Duodenal mucosa (tissue), 2 donors: Measurements from ENCODE around the gene TIFAB.

ENCODE experiments used
- H3K27ac ChIP-seq: one replicate; pipeline ENCODE4 v1.7.0; 2013; ENCODE audit warnings: low read depth, low read length
- H3K27me3 ChIP-seq, 2 donors: one replicate each; pipeline ENCODE4 v1.7.0; 2013; ENCODE audit warnings: low read length in 2 of 2, control low read depth in 1 of 2; ENCODE audit not compliant: insufficient read depth in 2 of 2, control insufficient read depth in 1 of 2
- H3K36me3 ChIP-seq, 2 donors: one replicate each; pipeline ENCODE4 v1.7.0; 2013; ENCODE audit warnings: low read length in 2 of 2, control low read depth in 1 of 2; ENCODE audit not compliant: insufficient read depth in 2 of 2, control insufficient read depth in 1 of 2
- H3K4me1 ChIP-seq, 2 donors: one replicate each; pipeline ENCODE4 v1.7.0; 2013; ENCODE audit warnings: low read length in 2 of 2, control low read depth in 1 of 2; ENCODE audit not compliant: insufficient read depth in 2 of 2, control insufficient read depth in 1 of 2
- H3K4me3 ChIP-seq, 2 donors: one replicate each; pipeline ENCODE4 v1.7.0; 2013; ENCODE audit warnings: low read length in 2 of 2, low read depth in 1 of 2
- H3K9ac ChIP-seq, 2 donors: one replicate each; pipeline ENCODE4 v1.7.0; 2013; ENCODE audit warnings: low read length in 2 of 2, low read depth in 1 of 2
- H3K9me3 ChIP-seq, 2 donors: one replicate each; pipeline ENCODE4 v1.7.0; 2013; ENCODE audit warnings: low read length in 2 of 2, control low read depth in 1 of 2; ENCODE audit not compliant: control insufficient read depth in 1 of 2

Gene TIFAB

DNA sequence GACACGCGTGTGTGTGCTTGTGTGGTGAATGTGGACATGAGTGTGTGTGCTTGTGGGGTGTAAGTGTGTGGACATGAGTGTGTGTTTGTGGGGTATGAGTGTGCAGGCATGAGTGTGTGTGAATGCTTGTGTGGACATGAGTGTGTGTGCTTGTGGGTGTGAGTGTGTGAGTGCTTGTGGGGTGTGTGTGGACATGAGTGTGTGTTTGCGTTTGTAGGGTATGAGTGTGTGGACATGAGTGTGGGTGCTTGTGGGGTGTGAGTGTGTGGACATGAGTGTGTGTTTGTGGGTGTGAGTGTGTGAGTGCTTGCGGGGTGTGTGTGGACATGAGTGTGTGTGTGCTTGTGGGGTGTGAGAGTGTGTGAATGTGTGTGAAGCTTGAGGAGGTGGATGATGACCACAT, 29.8 kb upstream of the TIFAB start:
- Histone ChIP-seq H3K4me1 (no peaks in the 10 kb centered on the region), H3K27me3 (peaks cover 16 to 20% of the 10 kb centered on the region in 2 donors), H3K9ac (no peak overlapping the region), H3K27ac (no peak overlapping the region), H3K36me3 (no peaks in the 10 kb centered on the region), H3K4me3 (no peak overlapping the region), H3K9me3 (no peaks in the 10 kb centered on the region)

DNA sequence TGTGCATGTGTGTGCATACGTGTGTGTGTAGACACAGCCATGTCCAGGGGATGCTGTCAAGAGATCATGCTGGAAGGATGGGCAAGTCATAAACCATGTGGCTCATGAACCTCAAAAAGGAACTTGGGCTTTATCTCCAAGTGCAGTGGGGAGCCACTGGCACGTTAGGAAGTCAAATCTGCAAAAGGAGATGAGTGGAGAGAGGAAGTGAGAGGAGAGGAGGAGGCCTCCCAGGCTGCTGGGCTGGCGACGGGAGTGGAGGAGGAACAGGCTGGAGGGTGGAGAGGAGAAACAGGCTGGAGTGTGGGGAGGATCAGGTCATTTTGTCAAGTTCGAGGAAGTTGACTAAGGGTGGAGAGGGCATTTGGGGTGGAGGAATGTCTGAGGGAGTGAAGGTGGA, 29.2 kb upstream of the TIFAB start:
- Histone ChIP-seq H3K36me3 (no peaks in the 10 kb centered on the region), H3K9ac (no peak overlapping the region), H3K27me3 (peaks cover 11 to 15% of the 10 kb centered on the region in 2 donors), H3K4me3 (no peak overlapping the region), H3K4me1 (no peaks in the 10 kb centered on the region), H3K9me3 (no peaks in the 10 kb centered on the region), H3K27ac (no peak overlapping the region)

DNA sequence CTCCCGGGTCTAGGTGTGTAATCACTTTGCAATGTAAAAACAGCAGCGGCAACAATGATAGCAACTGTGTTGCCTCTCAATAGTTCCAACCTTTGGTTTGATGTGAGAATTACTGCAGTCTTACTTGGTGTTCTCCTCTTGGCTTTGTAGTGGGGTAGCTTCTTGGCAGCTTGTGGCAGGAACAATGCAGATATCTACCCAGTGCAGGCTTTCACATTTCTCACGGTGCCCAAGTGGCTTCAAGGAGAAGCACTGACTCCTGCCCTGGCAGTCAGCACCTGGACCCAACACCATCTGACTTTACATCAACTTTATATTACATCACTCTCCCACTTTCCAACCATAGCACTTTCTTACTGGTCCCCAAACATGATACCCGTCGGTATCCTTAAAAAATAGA, 28.4 kb upstream of the TIFAB start:
- H3K4me1 ChIP-seq: no peaks in the 10 kb centered on the region
- H3K9ac ChIP-seq: no peak overlapping the region
- no peak overlapping the region for H3K4me3 ChIP-seq
- H3K9me3 ChIP-seq: no peaks in the 10 kb centered on the region
- H3K27ac ChIP-seq: no peak overlapping the region
- no peaks in the 10 kb centered on the region for H3K36me3 ChIP-seq
- H3K27me3 ChIP-seq: peaks cover 2 to 6% of the 10 kb centered on the region in 2 donors

DNA sequence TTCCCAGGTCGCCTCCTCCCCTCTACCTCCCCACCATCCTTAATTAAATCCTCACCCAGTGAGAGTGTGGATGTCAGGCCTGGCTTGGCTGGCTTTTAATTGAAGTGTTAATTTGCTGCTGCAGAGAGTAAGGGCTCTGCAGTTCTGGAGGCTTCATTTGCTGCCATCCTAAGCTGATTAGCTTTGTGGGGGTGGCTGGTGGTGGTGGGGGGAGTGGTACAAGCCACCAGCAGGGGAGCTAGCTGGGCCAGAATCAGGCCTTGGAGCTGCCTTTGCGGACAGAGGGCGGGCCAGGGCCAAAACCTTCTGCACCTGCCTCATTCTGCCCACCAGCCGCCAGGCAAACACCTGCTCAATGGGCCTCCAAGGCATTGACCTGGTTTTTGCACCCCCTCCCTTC, 26.8 kb upstream of the TIFAB start:
- no peaks in the 10 kb centered on the region for H3K4me1 ChIP-seq
- H3K27ac ChIP-seq: no peak overlapping the region
- H3K27me3 ChIP-seq: peaks cover 8 to 9% of the 10 kb centered on the region in 2 donors
- no peaks in the 10 kb centered on the region for H3K36me3 ChIP-seq
- H3K9ac ChIP-seq: no peak overlapping the region
- no peaks in the 10 kb centered on the region for H3K9me3 ChIP-seq
- no peak overlapping the region for H3K4me3 ChIP-seq

DNA sequence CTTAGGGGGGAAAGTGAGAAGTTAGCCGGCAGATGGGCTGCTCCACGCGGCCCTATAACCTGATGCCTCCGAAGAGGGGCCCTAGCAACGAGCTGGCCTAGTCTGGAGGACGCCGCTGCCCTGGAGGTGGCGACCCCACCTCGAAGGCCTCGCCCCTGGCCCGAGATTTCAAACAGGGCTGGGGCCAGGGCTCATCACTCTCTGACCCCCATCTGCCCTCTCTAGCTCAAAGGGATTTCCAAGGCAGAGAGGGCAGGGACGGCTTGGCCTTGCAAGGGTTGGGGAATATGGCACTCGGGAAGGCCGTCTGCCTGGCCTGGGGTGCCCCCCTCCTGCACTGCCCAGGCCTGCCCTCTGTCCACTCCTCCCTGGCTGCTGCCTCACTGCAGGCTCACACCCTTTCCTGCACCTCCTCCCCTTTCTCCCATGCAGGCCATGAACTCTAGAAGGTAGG, 25.5 kb upstream of the TIFAB start:
- Histone ChIP-seq H3K4me3 (no peak overlapping the region), H3K27ac (no peak overlapping the region), H3K9me3 (no peaks in the 10 kb centered on the region), H3K9ac (no peak overlapping the region), H3K27me3 (peaks cover 11 to 14% of the 10 kb centered on the region in 2 donors), H3K36me3 (no peaks in the 10 kb centered on the region), H3K4me1 (no peaks in the 10 kb centered on the region)

DNA sequence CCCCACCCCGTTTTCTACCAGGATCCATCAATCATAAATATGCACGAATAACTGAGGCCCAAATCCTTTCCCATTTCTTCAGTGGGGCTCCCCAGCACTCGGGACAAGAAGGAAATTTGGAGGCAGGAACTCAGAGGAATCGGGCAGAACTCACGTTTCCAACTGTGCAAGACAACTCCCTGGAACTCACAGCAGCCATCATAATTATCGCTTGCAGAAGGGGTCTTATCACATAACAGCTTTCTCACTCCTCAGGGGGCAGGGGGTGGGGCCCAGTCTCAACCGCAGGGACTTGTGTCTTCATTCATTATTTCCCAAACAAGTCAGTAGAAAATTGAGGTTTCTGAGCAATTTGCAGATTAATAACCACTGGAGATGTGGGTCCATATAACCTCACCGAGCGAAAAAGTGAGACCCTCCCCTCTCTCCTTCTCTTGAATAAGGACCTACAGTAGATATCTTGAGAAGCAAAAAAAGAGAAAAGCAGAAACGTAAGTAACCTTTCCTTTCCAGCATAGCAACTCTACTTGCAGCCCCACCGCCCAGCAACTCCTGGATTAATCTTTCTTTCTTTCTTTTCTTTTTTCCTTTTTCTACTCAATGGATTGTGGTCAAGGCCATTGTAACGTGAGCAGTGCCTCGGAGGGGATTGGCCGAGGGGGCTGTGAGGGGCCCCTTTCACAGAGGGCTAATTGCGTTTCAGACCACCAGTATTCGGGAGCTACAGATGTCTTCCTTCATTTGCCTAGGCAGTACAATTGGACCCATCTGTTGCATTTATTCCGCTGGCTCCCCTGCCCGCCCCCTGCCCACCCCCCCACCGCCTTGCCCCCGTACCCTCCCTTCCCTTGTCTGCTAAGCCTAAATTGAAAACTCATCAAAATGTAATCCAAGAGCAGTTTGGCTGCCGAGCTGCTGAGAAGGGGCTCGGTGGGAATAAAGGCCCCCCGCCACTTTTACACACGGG, 24.7 kb upstream of the TIFAB start:
- H3K9ac ChIP-seq: no peak overlapping the region
- H3K9me3 ChIP-seq: no peaks in the 10 kb centered on the region
- H3K4me3 ChIP-seq: no peak overlapping the region
- H3K27ac ChIP-seq: no peak overlapping the region
- no peaks in the 10 kb centered on the region for H3K36me3 ChIP-seq
- peaks cover 10 to 18% of the 10 kb centered on the region in 2 donors for H3K27me3 ChIP-seq
- no peaks in the 10 kb centered on the region for H3K4me1 ChIP-seq

DNA sequence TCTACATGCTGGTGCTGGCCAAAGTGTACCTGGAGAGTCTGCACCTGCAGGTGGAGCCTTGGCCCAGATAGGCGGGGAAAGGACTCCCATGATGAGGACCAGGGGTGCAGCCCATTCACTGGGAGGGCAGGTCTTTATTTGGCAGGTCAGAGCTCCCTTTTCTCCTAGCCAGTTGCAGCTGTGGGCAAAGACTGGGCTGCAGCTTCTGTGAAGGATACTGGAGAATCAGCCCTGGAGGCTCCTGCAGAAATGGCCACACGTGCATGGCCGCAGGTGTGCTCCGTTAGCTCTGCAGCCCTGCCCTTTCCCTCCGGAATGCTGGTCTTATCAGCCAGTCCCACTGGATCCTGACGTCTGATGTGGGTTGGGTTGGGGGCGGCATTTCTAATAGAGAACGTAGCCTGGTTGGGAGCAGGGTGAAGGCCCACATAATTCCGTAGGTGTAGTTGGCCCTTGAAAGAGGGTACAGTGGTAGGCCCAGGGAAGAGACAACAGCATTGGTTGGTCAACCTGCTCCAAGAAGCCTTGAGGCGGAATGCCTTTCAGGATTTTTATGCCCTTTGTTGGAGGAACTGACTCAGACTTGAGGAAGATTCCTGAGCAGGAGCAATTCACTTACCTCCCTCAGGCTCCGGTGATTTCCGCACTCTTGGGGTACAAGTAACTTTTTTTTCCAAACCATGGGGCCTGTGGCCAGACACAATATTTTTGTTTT, 22.0 kb upstream of the TIFAB start:
- H3K27me3 ChIP-seq: peaks cover 5 to 23% of the 10 kb centered on the region in 2 donors

DNA sequence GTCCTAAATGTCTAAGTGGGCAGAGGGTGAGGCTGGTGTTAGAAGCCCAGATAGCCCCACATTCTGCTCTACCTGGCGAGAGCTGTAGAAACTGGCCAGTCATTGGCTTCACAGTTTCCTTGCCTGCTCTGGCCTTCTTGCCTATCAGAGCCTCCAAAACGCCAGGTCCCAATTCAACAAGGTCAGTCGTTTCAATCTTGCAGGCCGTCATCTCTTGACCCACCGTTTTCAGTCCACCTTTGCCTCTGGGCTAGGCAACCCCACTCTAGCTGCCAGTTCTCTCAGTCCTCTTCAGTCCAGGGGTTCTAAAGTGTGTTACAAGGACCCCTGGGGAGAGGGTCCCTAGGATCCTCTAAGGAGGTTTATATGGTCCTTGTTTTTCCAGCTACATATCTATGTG, 20.0 kb upstream of the TIFAB start:
- Histone ChIP-seq H3K9me3 (no peaks in the 10 kb centered on the region), H3K4me3 (no peak overlapping the region), H3K9ac (no peak overlapping the region), H3K36me3 (no peaks in the 10 kb centered on the region), H3K4me1 (no peaks in the 10 kb centered on the region), H3K27me3 (peaks cover 9 to 34% of the 10 kb centered on the region in 2 donors), H3K27ac (no peak overlapping the region)

More for the DNA sequence above, 22.0 kb upstream of the TIFAB start:
- Histone ChIP-seq H3K4me3 (no peak overlapping the region), H3K9me3 (no peaks in the 10 kb centered on the region), H3K9ac (no peak overlapping the region), H3K36me3 (no peaks in the 10 kb centered on the region), H3K4me1 (no peaks in the 10 kb centered on the region), H3K27ac (no peak overlapping the region)

DNA sequence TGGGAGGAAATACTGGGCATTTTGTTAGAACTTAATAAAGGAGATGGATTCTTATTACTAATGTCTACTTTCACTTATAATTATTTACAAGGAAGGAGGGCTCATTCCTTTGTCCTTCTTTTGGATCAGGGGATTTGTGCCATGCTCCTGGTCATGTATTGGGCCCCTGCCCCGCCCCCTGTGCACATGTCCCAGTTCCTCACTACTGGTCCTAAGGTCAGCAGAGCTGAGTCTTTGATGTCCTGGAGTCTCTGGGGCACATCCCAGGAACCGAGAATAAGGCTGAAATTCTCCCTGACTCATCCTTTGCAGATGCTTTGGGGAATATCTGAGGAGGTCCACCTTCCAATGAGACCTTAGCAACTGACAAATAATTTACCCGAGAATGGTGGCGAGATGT, 19.6 kb upstream of the TIFAB start:
- H3K27ac ChIP-seq: no peak overlapping the region
- no peak overlapping the region for H3K4me3 ChIP-seq
- H3K4me1 ChIP-seq: no peaks in the 10 kb centered on the region
- H3K36me3 ChIP-seq: no peaks in the 10 kb centered on the region
- H3K9me3 ChIP-seq: no peaks in the 10 kb centered on the region
- H3K9ac ChIP-seq: no peak overlapping the region
- peaks cover 13 to 35% of the 10 kb centered on the region in 2 donors for H3K27me3 ChIP-seq

DNA sequence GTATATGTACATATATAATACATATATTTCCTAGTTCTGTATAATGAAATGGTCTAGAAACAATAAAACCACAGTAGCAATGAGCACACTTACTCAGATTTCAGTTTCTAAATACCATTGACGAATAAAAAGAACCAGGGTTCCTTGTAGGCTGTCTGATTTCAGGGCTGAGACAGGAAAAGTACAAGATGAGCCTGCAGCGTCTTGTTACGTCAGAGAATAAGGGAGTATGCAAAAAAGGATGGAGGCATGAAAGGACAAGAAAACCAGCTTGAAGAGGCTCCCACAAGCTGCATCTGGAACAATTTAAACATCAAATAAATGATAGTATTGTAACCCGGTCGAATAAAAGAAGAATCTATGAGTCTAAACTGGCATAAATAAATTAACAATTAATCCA, 17.8 kb upstream of the TIFAB start:
- no peak overlapping the region for H3K27ac ChIP-seq
- H3K4me1 ChIP-seq: peaks cover 4 to 7% of the 10 kb centered on the region in 2 donors
- H3K9ac ChIP-seq: no peak overlapping the region
- peaks cover 26 to 50% of the 10 kb centered on the region in 2 donors for H3K27me3 ChIP-seq
- H3K4me3 ChIP-seq: no peak overlapping the region
- H3K9me3 ChIP-seq: no peaks in the 10 kb centered on the region
- no peaks in the 10 kb centered on the region for H3K36me3 ChIP-seq
